Measurements from ENCODE around the gene NDRG3.

Gene NDRG3

DNA sequence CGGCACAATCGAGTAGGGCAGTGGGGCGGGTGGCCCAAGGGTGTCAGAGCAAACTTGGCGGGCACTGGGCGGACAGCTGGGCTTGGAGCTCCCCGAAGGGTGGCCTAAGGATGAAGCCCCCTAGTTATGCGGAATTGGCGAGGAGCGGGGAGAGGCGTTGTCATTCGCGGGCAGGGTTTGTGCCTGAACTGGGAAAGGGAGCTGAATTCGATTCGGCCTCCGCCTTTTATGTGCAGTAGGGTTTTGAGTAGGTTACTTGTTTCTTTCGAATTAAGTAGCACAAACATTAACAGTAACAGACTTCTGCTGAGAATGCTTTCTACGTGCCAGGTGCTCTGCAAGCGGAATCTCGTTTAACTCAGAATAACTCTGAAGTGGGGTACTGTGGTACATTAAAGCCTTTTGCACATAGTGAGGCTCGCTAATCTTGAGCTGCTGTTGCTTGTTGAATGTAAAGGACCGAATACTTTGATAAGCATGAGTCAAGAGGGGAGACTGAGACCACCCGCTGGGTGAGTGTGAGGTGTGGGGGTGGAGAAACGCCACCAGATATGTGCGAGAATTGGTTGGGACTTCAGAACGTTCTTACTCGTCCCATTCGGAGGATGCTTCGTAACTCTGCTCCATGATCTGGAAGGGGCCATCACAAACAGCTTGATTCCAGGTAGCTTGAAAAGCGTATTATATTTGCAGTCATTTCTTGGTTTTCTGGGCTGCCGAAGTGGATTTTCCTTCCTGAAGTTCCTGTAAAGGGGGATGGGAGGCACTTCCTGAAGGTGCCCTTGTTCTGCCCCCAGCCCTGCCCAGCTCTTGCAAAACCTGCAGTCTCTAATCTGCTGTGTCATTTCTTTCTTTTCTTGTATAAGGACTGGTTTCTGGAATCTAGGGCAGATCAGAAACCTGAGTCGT lies 139.5 kb downstream of the NDRG3 start:
- no peak for DNase-seq (ENCODE audit: low read depth)

DNA sequence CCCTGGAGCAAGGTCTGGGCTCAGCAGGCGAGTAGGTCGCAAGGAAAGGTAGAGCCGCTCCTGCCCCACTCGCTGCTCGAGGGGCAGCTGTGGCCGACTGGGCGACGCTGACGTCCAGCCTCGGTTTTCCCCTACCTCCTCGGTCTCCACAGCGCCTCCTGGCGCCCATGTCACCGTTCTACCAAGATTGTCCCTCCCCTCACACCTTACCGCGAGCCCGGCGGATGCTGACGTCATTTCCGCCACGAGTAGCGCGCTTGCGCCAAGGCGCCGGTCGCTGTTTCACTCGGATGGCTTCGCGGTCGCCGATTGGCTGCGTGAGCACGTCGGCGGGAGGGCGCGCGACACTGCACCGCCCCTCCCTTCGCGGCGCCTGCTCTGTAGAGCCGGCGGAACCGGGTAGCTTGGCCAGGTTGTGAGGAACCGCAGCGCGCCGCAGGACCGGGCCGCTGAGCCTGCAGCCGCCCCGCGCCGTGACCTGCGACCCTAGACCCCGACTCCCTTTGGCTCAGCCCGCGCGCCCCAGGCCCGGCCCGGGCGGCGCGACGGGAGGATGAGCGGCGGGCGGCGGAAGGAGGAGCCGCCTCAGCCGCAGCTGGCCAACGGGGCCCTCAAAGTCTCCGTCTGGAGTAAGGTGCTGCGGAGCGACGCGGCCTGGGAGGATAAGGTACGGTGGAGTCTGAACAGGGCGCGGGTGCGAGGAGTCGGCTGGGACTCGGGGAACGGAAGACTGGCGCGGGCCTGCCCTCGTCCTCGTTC lies 140.3 kb downstream of the NDRG3 start, which contains the start of gene RAB5IF:
RAB5IF (plus strand) TSS at position 381 of the 759 bp plus-strand sequence; CDS start at position 554, 173 bp downstream.
- peak; percentile 99 for DNase-seq (ENCODE audit: low read depth)

- peak; percentile 23 for DNase-seq (ENCODE audit: low read depth)
Measured at GRCh38 chr20:36604952-36605398, 140.9 kb downstream of the NDRG3 start.

Data from activated T-cell treated with anti-CD3 and anti-CD28 coated beads for 24 hours (primary cell).